ENCODE measurements around the gene LILRA1. TPM values are rescaled to one million over a fixed set of nuclear protein-coding genes. Genes with fewer than 3 reads are reported as not detected.
"Not testable (repeated sequence)": the region's sequence is repeated elsewhere in the genome, so short reads cannot be mapped to it uniquely, and the experiment has no call there.

The LILRA1 gene
- not detected in 2 replicates for total RNA-seq

DNA sequence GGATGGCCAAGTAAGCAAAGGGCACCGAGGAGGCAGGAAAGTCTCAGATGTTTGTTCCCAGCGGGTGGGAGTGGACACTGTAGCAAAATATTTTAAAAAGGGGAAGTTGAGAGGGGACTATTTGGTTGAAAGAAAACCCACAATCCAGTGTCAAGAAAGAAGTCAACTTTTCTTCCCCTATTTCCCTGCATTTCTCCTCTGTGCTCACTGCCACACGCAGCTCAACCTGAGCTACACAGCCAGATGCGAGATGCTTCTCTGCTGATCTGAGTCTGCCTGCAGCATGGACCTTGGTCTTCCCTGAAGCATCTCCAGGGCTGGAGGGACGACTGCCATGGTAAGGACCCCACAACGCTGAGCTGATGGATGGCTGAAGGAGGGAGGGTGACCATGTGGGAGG is at the start of gene LILRA1:
Gene LILRA1 (plus strand): TSS at position 188 of the 400 bp plus-strand sequence. CDS start 613 bp downstream, outside the sequence.
- not testable (repeated sequence) for DNase-seq

DNA sequence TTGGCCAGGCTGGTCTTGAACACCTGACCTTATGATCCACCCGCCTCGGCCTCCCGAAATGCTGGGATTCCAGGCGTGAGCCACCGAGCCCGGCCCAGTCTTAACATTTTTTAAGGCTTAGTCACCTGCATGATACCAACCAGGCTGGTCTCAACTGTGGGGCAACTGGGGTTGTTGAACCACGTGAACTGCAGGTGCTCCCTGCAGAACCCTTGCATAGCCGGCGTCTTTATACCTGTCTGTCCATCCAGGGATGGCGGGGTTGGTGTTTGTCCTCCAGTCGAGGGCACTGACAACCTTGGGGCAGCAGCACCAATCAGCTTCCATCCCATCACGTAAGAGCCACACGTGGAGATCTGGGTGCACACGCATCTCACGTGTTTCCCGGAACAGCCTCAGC is 44.6 kb upstream of the LILRA1 start:
- no peak for DNase-seq

DNA sequence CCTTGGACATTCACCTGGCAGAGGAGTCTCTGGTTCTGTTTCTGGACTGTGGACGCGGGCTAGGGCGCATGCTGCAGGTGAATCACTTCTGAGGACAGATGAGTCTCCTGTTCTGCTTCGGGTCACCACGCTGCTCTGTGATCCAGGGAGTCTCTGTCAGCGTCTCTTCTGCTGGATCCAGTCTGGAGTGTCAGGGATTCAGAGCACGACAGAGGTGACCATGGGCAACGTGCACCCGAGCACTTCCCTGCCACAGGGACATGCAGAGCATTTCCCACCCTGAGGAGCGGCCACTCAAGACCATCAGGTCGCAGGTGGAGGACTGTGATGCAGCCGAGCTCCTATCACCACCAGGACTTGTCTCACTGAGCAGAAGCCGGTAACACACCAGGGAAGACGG is 44.2 kb upstream of the LILRA1 start:
- DNase-seq = no peak

DNA sequence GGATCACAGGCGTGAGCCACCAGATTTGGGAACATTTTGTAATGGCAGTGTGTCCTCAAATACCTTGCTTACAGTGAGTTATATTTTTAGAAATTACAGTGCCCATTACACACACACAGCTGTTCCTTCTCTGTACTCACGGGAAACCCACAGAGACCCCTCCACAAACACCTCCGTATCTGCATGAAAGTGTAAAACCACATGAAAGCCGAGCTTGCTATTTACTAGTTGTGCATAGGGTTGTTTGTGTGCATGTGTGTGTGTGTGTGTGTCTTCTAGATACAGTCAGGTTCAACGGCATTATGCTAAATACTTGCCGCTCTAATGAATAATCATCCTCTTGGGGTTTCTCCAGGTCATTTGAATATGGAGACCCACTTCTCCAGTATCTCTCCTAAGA is 42.1 kb upstream of the LILRA1 start:
- DNase-seq = no peak

DNA sequence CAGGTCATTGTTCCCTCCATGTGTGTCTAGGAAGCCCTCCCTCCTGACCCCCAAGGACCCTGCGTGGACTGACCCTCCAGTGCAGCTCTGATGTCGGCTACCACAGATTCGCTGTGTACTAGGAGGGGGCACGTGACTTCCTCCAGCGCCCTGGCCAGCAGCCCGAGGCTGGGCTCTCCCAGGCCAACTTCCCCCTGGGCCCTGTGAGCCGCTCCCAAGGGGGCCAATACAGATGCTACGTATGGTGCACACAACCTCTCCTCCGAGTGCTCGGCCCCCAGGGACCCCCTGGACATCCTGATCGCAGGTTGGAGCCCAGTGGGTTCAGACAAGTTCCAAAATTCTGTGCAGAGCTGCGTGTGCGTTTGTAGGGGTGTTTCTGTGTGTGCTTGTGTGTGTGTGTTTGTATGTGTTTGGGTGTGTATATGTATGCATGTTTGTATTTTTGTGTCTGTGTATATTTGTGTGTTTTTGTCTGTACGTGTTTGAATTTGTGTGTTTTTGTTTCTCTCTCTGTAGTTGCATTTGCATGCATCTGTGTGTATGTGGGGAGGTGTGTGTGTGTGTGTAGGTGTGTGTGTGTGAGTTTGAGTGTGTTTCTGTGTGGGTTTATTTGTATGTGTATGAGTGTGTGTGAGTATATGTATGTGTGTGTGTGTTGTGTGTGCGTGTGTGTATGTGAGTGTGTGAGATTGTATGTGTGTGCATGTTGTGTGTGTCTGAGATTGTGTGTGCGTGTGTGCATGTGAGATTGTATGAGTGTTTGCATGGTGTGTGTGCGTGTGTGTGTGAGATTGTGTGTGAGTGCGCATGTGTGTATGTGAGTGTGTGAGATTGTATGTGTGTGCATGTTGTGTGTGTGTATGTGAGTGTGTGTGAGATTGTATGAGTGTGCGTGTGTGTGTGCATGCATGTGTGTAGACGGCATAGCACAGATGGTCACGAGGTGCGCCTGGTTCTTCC is 41.2 kb upstream of the LILRA1 start:
- DNase-seq = peak; percentile 6

DNA sequence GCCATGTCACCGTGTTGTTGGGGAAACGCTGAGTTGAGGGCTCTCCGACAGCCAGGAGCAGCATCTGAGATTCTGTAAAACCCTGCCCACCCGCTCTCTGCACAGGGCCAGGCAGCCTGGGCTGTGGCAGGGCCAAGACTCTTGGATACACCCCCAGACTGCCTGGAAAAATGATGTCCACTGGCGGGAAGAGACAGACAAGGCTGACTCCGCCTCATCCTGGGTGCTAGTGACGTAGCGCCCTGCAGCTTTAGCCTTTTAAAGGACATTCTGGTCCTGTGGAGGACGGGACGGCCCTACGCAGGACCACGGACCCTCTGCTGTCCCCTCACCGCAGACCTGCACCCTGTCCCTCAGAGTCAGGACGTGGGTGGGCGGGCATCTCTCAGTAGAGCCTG is 40.5 kb upstream of the LILRA1 start:
- DNase-seq = no peak

DNA sequence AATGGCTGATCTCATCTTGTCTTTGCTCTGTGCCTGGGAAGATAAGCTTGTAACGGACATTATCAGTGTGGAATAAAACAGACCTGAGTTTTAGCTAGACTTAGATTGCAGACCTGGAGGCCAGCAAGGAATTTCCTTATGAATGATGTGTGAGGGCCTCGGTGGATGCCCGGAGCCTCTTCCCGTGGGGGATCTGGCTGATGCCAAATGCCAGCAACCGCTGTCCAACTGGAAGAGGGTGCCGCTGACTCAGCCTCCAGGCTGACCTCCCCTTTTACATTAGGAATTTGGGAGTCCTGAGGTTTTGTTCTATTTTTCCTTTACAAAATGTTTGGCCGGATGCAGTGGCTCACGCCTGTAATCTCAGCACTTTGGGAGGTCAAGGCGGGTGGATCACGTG is 39.4 kb upstream of the LILRA1 start:
- no peak for DNase-seq

DNA sequence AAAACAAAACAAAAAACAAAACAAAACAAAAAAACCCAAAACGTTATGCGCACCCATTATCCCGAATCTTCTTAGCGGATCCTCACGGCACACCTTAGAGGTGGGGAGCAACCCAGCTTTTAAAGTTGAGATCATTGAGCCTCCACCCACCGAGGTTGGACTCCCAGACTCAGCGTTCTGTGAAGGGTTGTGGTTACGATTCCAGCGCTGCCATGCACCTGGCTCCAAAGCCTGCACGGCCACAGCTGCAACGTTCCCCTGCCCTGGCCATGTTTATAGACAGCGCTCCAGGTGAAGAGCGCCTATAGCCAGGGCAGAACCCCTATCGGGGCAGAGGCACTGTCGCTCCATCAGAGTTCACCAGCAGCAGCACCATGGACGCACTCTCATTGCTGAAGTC is 38.5 kb upstream of the LILRA1 start:
- no peak for DNase-seq

DNA sequence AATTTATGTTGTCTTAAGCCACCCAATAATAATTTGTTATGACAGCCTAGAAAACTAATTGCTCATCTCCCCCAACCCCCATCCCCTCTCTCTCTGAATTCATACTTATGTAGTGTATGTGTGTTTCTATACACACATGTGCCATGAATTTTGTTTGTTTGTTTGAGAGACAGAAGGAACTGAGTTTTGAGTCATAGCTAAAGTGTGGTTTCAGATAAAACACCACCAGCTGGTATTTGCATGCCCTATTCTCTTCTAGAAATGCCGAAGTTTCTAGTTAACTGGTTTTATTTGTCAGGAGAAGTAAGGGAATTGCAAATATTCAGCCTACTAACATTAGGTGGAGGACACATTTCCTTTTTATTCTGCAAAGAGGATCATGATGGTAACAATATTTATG is 37.2 kb upstream of the LILRA1 start:
- no peak for DNase-seq

DNA sequence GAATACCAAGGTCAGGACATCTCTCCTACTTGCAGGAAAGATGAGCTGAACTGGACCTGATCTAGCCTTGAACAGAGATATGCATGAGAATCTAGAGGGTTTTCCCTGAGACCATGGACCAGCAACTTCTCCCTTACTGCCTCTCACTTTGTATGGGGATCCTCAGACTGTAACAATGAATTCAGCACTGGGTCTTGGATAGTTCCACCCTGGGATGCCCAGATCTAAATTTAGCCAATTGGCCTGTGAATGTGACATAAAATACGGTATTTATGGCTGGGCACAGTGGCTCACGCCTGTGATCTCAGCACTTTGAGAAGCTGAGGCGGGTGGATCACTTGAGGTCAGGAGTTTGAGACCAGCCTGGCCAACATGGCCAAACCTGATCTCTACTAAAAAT is 35.1 kb upstream of the LILRA1 start:
- DNase-seq = peak; percentile 7

DNA sequence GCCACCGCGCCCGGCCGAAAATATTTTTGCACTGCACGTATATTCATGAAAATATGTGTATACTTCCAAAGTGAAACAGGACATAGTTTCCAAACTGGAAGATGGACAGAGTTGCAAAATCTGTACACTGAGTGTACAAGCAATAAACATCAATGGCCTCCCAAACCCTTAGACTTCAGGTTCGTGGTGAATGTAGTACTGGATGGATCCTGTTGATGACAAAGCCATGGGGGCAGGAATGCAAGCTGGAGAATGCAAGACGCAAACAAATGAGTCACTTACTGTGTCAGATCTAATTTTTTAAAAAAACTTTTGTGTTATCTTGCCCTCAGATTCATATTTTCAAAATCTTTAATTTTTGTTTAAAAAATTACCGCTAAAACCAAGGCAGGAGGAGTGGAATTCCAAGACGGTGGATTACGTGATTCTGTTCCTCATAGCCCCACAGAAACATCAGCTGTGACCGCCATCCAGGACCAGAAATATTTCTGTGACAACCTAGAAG is 32.5 kb upstream of the LILRA1 start:
- DNase-seq = no peak

DNA sequence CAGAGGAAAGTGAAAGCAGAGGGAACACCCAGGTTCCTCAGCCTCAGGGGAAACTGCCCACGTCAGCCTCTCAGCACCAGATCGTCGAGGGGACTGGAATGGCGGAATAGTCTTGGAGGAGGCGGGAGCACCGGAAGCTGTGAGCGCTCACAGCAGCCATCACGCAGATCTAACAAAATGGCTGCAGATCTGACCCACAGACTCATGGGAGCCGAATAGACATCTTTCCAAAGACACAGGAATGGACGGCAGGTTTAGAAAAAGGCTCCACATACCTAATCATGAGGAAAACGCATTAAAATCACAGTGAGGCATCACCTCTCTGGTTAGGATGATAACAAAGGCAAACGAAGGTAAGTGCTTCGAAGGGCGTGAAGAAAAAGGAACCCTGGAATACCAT is 31.6 kb upstream of the LILRA1 start:
- DNase-seq = no peak

DNA sequence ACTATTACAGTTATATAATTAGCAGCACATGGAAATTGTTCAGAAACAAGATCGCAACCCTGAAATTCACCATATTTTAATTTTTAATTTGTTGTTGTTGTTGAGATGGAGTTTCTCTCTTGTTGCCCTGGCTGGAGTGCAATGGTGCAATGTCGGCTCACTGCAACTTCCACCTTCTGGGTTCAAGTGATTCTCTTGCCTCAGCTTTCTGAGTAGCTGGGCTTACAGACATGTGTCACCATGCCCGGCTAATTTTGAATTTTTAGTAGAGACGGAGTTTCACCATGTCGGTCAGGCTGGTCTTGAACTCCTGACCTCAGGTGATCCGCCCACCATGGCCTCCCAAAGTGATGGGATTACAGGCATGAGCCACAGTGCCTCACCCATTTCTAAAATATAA is 30.2 kb upstream of the LILRA1 start:
- not testable (repeated sequence) for DNase-seq

DNA sequence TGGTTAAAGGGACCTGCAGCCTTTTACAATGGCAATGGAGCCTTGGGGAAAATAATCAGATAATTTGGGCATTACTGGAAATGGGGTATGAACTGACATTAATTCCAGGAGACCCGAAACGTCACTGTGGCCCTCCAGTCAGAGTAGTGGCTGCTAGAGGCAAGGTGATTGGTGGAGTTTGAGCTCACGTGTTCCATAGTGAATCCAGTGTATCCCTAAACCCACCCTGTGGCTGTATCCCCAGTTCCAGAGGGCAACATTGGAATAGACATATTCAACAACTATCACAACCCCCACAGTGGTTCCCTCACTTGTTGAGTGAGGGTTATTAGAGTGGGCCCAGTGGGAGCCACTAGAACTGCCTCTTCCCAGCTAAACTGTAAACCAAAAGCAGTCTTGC is 23.1 kb upstream of the LILRA1 start:
- DNase-seq = no peak

DNA sequence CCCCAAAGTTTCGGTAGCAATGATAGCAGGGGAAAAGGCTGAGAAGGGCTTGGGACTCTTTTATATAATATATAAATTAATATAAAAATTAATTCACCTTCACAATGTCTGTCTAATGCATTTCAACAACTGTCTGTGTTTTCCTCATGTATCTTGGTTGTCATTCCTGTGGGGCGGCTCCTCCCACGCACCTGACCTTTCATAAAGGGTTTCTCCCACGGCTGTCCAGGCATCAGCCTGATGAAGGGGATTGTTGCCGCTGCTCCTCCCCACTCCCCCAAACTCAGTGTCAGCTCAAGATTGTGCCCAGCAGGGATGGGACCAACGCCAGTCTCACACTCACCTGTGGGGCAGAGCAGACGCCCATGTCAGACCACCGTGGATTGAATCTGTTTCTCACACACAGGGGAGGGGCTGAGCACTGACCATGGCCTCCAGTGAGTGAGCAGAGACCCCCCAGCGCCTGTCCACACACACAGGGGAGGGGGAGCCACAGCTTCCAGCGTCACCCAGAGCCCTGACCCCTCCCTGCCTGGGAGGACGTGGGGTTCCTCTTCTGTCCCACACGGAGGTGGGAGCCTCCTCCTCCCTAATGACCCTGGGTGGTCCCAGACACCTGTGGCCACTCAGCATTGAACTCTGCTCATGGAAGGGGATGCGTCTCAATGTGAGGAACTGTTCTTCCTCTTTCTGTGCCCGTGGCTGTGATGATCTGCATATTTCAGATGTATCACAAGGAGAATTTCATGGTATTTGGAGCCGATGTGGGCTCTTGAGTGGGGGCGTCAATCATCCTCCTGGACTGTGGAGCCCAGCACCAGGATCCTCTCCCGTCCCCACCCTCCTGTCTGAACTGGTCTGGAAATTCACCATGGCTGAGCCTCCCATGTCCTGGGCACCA is 21.5 kb upstream of the LILRA1 start:
- DNase-seq = not testable (repeated sequence)

DNA sequence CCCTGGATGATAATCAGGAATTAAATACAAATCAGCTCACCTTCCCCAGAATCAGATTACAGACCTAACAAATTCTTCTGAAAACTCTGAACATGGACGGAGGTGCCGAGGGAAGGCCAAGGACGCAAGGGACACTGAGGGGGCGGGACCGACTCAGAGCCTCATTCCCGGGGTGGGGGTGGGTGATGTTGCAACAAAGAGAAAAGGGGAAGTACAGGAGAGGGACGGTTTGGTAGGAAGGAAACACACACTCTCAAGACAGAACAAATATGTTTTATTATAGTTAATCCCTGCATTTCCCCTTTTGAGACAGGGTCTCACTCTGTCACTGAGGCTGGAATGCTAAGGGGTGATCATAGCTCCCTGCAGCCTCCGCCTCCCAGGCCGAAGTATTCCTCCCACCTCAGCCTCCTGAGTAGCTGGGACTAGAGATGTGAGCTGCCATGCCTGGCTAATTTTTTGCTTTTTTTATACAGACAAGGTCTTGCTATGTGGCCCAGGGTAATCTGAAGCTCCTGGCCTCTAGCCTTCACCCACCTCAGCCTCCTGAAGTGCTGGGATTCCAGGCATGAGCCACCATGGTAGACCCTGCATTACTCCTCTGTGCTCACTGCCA is 20.6 kb upstream of the LILRA1 start:
- DNase-seq = no peak

DNA sequence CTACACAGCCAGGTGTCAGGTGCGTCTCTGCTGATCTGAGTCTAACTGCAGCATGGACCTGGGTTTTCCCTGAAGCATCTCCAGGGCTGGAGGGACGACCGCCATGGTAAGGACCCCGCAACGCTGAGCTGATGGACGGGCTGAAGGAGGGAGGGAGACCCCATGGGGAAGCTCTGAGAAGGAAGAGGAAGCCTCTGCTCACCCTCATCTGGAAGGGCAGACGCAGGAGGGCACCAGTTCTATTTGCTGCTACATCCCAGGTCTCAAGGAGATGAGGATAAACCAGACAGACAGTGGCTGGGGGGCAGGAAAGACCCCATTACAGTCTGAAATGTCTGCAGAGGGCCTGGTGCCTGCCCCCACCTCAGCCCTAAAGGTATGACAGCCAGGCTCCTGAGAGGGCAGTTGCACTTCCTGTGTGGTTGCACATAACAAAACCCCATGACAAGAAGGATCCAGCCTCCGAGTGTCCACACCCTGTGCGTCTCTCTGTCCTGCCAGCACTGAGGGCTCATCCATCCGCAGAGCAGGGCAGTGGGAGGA is 20.0 kb upstream of the LILRA1 start, which contains the start of gene LILRA2:
Gene LILRA2 (plus strand): TSS at position 461 of the 543 bp plus-strand sequence. CDS start 89 bp downstream, outside the sequence.
- no peak for DNase-seq

DNA sequence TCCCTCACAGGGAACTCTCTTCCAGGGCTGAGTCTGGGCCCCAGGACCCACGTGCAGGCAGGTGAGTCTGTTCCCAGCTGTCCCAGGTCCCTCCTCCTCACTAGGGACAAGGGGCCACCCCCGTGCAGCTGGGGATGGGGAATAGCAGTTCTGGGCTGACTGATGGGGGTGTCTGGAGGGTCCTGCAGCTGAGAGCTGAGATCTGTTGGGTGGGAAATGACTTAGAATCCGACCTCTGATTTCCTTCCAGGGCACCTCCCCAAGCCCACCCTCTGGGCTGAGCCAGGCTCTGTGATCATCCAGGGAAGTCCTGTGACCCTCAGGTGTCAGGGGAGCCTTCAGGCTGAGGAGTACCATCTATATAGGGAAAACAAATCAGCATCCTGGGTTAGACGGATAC is 19.4 kb upstream of the LILRA1 start:
- DNase-seq = no peak

DNA sequence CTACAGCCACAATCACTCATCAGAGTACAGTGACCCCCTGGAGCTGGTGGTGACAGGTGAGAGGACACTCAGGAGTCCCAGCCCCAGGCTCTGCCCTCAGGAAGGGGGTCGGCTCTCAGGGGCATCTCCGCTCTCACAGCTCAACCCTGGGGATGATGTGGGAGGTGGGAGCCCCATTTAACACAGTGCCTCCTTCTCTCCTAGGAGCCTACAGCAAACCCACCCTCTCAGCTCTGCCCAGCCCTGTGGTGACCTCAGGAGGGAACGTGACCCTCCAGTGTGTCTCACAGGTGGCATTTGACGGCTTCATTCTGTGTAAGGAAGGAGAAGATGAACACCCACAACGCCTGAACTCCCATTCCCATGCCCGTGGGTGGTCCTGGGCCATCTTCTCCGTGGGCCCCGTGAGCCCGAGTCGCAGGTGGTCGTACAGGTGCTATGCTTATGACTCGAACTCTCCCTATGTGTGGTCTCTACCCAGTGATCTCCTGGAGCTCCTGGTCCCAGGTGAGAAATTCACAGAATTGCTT is 18.8 kb upstream of the LILRA1 start:
- DNase-seq = no peak

DNA sequence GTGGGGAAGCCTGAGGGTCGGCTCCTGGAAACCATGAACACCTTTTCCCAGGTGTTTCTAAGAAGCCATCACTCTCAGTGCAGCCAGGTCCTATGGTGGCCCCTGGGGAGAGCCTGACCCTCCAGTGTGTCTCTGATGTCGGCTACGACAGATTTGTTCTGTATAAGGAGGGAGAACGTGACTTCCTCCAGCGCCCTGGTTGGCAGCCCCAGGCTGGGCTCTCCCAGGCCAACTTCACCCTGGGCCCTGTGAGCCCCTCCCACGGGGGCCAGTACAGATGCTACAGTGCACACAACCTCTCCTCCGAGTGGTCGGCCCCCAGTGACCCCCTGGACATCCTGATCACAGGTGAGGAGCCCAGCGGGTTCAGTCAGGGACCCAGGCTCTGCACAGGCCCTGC is 18.2 kb upstream of the LILRA1 start:
- DNase-seq = not testable (repeated sequence)

DNA sequence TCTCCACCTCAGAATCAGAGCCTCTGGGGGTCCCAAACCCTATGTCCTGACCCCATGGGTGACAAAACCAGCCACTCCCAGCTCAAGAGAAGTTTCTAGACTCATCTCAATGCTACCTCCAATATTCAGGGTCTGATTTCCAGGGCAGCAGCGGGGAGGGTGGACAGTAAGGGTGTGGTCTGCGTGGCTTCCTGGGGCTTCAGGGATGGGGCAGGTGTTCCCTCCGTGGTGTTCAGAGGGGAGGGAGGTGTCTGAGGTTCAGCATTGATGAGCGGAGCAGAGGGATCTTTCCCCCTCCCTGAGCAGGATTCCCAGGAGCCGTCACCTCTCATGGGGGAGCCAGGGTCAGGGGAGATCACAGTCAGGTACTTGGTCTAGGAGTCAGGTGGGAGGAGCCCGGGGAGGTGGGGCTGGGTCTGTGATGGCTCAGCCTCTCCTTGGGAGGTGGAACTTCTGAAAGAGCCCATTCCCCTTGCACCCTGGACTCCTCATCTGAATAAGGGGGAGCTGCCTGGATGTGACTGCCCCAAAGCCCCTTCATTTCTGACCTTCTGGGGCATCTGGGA is 16.9 kb upstream of the LILRA1 start:
- no peak for DNase-seq

DNA sequence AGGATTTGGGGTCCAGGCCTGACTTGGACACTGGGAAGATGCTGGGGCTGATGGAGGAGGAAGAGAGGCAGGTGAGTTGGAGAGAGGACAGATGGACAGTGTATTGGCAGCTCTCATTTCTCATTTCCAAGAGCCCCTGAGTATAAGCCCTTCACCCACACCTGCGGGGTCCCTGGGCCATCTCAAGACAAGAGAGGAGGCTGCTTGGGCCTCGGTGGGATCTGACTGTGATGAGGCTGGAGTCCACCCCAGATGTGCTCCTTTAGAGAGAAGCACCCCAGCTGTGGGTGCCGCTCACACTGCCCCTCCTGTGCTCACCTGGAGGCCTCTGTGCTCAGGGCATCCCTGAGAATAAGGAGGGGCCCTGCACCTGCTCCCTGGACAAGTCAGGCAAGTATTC is 16.1 kb upstream of the LILRA1 start:
- no peak for DNase-seq

Data from dermis blood vessel endothelial cell (primary cell).